ENCODE data around the gene HADH.
"Not testable (repeated sequence)": the region's sequence is repeated elsewhere in the genome, so short reads cannot be mapped to it uniquely, and the experiment has no call there.

Gene HADH

DNA sequence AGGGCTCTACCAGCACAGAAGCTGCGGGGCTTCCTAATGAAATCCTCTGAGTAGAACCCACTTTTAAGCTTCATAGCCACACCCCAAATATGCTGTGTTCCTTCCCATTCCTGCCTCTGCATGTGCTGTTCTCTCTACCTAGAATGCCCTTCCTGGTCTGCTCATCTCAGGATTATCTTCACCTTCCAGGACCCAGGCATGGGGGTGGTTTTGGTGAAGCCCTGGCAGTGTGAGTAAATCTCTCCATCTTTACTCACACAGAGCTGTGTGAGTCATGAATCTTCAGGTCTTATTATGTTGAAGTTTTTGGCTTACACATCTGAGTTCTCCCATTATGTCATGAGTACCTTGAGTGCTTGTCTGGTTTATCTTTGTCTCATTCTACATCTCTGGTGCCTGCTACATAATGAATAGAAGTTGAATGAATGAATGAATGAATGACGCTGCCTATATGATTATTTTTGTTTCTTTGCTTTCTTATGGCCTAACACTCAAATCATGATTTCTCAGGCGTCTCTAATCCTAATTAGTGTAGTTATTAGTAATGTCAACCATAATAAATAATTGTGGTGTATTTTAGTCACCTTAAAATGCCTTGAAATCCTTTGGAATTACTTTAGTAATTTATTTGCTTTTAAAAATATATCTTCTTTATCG, 41.9 kb downstream of the HADH start:
- no peak for DNase-seq (ENCODE audit: low spot score)

DNA sequence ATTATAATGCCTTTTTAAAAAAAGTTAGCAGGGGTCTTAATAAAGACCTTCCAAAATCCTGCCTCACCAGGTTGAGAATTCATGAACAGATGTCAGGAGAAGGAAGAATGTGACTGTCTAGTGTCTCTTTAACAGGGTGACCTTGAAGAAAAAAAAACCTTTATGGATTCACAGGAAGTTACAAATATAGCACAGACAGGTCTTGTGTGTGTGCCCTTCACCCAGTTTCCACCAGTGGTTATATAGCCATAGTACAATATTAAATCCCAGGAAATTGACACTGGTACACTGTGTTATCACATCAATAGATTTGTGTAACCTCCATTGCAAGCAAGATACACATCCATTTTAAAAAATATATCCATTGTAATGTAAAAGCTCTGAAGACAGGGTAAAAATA, 43.7 kb downstream of the HADH start:
- DNase-seq (ENCODE audit: low spot score) = no peak

DNA sequence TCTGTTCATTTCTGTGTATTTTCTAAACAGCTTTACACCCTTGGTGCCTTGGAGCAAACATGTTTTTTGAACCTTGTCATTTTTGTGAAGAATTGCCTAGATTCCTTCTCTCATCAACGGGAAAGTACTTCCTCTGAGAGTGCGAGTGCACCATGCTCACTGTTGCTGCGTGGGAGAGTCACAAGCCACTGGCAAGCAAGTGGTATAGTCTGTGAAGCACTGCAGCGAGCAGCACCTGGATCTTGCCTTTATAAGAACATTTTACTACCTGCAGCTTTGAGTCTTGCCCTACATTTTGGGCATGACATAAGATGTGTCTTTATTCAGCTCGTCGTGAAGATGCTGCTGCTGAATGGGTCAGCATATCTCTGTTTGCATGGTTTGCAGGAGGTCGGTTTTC, 44.9 kb downstream of the HADH start:
- DNase-seq (ENCODE audit: low spot score) = no peak

GRCh38 chr4:108035691-108036090, 46.0 kb downstream of the HADH start:
- DNase-seq (ENCODE audit: low spot score) = no peak

- no peak for DNase-seq (ENCODE audit: low spot score)
Measured at GRCh38 chr4:108036213-108036612, 46.5 kb downstream of the HADH start.

DNA sequence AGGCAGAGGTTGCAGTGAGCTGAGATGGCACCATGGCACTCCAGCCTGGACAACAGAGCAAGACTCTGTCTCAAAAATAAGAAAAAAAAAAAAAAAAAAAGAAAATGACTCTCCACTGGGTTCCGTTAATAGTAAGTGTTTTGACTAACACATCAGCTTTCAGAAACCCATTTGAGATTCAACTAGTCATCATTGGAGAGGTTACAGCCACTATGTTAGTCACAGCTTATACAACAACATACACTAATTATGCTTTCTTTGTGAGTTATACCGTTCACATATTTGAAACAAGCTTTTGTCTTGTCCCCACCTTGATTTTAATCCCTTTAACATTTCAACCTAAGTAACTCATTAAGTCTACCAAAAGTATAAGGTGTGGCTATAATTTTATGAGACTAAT, 48.2 kb downstream of the HADH start:
- no peak for DNase-seq (ENCODE audit: low spot score)

GRCh38 chr4:108042927-108043326, 53.2 kb downstream of the HADH start:
- no peak for DNase-seq (ENCODE audit: low spot score)

DNA sequence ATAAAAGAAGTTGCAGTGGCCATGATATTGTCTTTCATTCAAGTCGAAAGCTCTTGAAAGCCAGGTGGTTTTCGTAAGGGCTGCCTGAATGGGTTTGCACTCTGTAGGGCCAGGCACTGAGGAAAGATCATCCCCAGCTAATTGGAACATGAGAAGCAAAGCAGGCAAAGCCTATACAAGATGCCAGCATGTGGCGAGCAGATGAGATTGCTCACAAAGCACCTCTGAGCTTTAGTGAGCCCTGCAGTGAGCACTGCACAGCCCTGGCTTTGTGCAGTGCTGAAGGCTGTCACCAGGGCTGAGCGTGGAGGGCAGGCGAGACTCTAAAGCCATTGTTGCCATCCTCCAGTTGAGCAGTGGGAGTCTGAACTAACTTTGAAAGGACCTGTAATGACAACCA, 53.8 kb downstream of the HADH start:
- no peak for DNase-seq (ENCODE audit: low spot score)

GRCh38 chr4:108044951-108045686, 55.4 kb downstream of the HADH start:
- no peak for DNase-seq (ENCODE audit: low spot score)

DNA sequence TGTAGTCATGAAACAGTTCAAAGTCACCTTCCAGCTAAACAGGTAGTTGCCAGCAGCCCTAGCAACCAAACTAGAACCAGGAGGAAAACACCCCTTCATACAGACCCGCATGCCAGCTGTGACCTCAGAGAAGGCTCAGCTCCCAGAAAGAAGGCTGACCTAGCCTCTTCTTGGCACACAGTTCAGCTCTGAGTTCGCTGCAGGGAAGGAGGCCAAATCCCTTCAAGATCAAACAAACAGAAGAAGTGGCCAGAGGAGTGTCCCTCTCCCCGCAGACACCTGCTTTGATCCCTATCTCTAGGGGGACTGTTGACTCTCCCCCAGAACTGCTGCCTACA, 56.0 kb downstream of the HADH start:
- DNase-seq (ENCODE audit: low spot score) = peak; percentile 53

GRCh38 chr4:108047199-108047598, 57.5 kb downstream of the HADH start:
- DNase-seq (ENCODE audit: low spot score) = no peak

DNA sequence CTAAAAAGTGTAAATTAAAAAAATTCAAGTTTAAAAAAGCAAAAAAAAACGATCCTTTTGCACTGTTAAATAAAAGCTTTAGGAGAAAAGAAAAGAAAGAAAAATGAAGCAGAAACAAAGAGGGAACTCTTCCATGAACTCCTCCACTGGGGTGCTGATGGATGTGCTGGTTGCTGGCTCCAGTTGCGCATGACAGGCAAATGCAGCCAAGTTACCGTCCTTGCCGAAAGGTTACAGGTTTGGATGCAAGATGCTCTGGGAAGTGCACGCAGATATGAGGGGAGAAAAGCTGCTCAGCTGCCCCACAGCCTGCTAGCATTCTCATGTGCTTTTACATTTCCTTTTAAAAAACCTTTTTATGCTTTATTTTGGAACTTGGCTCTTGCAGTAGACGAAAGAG, 58.5 kb downstream of the HADH start:
- DNase-seq (ENCODE audit: low spot score) = no peak

DNA sequence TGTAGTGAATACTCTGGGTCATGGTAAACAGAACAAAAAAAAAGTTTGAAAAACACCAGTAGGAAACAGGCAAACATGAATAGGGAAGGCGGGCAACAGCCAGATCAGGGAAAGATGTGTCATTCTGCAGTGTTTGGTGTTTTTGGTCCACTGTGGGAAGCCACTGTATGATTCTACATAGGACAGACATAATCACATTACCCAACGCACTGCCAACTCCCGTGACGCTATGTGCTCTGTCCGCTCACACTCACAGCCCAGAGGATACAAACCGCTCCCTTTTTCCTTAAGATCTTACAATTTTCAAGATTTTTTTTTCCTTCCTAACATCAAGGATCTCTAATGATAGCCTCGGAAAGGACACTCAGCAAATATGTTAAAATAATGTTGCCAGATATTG, 59.3 kb downstream of the HADH start:
- no peak for DNase-seq (ENCODE audit: low spot score)

- no peak for DNase-seq (ENCODE audit: low spot score)
Measured at GRCh38 chr4:108049406-108049805, 59.7 kb downstream of the HADH start.

- not testable (repeated sequence) for DNase-seq (ENCODE audit: low spot score)
Measured at GRCh38 chr4:108050166-108051111, 60.8 kb downstream of the HADH start.

DNA sequence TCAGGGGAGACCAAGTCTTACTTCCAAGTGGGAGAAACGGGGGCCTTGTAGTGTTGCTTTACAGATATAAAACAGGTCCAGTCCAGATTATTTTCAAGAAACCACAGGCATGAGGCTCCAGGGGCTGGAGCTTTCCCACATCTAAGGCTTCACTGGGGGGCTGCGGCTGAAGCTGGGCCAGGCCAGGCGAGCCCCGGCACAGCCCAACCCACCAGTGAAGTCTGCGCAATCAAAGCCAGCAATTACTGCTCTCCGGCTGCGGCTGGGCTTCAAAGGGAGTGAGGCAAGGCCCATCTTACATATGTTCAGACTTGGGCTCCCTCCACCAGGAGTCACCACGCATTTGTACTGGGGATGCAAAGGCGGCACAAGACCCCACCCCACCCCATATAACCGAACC, 61.7 kb downstream of the HADH start:
- no peak for DNase-seq (ENCODE audit: low spot score)

DNA sequence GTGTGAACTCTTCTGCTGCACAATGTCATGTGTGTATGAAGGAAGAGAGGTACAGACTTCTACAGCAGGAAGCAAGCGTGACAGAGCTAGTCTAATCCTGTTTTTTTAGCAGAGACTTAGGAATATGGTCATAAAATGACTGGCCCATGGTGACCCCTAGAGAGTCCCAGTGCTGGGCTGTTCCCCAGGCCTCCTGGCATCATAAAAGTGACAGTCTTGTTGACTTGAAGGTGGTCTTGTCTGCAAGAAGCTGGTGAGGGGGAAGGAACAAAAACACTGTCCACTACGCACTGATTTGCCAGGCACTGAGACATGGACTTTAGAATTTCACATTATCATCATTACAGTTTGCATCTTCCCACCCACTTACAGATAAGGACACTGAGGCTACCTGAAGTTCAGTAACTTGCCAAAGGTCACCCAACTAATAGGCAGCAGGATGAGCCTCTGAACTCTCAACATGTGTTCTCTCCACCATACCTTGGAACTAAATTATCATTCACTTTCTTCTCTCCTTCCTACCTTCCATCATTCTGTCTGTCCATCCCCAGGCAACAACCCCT, 63.0 kb downstream of the HADH start:
- no peak for DNase-seq (ENCODE audit: low spot score)

GRCh38 chr4:108053251-108053711, 63.6 kb downstream of the HADH start:
- DNase-seq (ENCODE audit: low spot score) = no peak

- DNase-seq (ENCODE audit: low spot score) = no peak
Measured at GRCh38 chr4:108054025-108054638, 64.4 kb downstream of the HADH start.

- no peak for DNase-seq (ENCODE audit: low spot score)
Measured at GRCh38 chr4:108055787-108056186, 66.1 kb downstream of the HADH start.

DNA sequence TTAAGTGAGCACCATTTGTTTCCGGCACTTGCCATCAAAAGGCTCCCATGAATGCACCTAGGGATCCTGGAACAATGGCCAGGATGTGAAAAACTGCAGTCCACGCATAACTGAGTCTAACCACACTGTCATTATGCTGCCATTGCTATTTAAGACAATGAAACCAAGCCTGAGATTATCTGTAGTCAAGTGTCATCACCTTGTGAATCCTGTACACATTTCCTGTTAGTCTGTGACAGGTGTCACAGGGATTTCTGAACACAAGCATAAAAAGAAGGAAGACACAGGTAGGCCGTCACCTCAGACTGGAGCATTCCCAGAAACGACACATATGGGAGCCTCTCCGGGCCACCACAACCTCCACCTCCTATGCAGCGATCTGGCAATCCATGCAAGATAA, 66.7 kb downstream of the HADH start:
- no peak for DNase-seq (ENCODE audit: low spot score)
